Esophagus muscularis mucosa (tissue), 4 donors: Measurements from ENCODE around the gene KLHL24. TPM values are rescaled to one million over a fixed set of nuclear protein-coding genes. Genes with fewer than 3 reads are reported as not detected.
A peak's percentile ranks its signal among the peaks of the same experiment; 100 is the strongest.
"Not testable (repeated sequence)": the region's sequence is repeated elsewhere in the genome, so short reads cannot be mapped to it uniquely, and the experiment has no call there.

Source experiments
- DNase-seq: peaks from one replicate; pipeline ENCODE4 v3.0.0-alpha.2; 2017; ENCODE audit errors: extremely low spot score
- H3K27ac ChIP-seq, 4 donors: fragments of 200-600 bp; sonication (generic); replicated peaks in 1 of 4; 1 replicate in 3 of 4; 2 replicates in 1 of 4; pipeline ENCODE4 v1.5.1; 2016 to 2019; ENCODE audit warnings: mild to moderate bottlenecking in 1 of 4
- H3K27me3 ChIP-seq, 4 donors: fragments of 200-600 bp; sonication (generic); one replicate each; pipeline versions ENCODE4 v1.5.1 to v1.6.0; 2016 to 2019
- H3K36me3 ChIP-seq, 4 donors: fragments of 200-600 bp; sonication (generic); one replicate each; pipeline ENCODE4 v1.5.1; 2016 to 2019
- H3K4me1 ChIP-seq, 4 donors: fragments of 200-600 bp; sonication (generic); one replicate each; pipeline ENCODE4 v1.5.1; 2016 to 2019
- H3K4me3 ChIP-seq, 4 donors: fragments of 200-600 bp; sonication (generic); 1 replicate in 2 of 4; 2 replicates in 2 of 4; pipeline ENCODE4 v1.5.1; 2016 to 2019; ENCODE audit warnings: mild to moderate bottlenecking in 4 of 4, moderate library complexity in 1 of 4
- H3K9me3 ChIP-seq, 4 donors: fragments of 200-600 bp; sonication (generic); 1 replicate in 3 of 4; 2 replicates in 1 of 4; pipeline ENCODE4 v1.5.1; 2016 to 2019
- CTCF ChIP-seq, 3 experiments: fragments of 200-600 bp in 2 of 3; fragments of 450-650 bp in 1 of 3; sonication (generic) in 2 of 3; IDR thresholded peaks; one replicate each; pipeline ENCODE4 v1.5.1; 2017 to 2019; ENCODE audit warnings: antibody characterized with exemption in 3 of 3, mild to moderate bottlenecking in 2 of 3, moderate library complexity in 1 of 3
- EP300 ChIP-seq: sonication (generic); formaldehyde crosslinking; IDR thresholded peaks from one replicate; pipeline ENCODE4 v1.6.1; 2017; ENCODE audit warnings: antibody characterized with exemption
- POLR2A ChIP-seq: fragments of 450-650 bp; IDR thresholded peaks from one replicate; pipeline ENCODE4 v1.6.1; 2017; ENCODE audit warnings: antibody characterized with exemption, moderate library complexity, mild to moderate bottlenecking, low read depth
- POLR2AphosphoS5 ChIP-seq, 2 donors: sonication (generic); formaldehyde crosslinking; IDR thresholded peaks; one replicate each; pipeline ENCODE4 v1.6.1; 2017; ENCODE audit warnings: antibody characterized with exemption in 2 of 2
- WGBS: methylation state at CpG from one replicate; pipeline ENCODE4 v1.1.5; 2018; 5-methylcytosine and 5-hydroxymethylcytosine counted together
- intact Hi-C: fragments of 100-400 bp; cut with DNase I; formaldehyde crosslinking; loops from one replicate; pipeline ENCODE4 v1.15.1; 2023
- total RNA-seq, 4 donors: library from RNA; depleted of rRNA; stranded (reverse); fragments of >200 nt; gene quantifications; one replicate each; pipeline versions ENCODE4 v1.1.0 to v1.2.1, GENCODE V29; 2016

Gene KLHL24
- total RNA-seq, 4 donors from 2014 or later = 87.5 to 166 (median 123) TPM

GRCh38 chr3:183664913-183665381 lies 29.5 kb downstream of the KLHL24 start:
- H3K36me3 ChIP-seq = peaks cover 24 to 78% (median 43%) of the 10 kb centered on the region in 4 donors
- peak overlapping the region; percentile 65 to 78 (median 68) for H3K27ac ChIP-seq
- intact Hi-C loops = loop anchor here (5.0 kb wide), 1 partner anchor 32 kb away; the partner anchor contains the start of gene YEATS2
- no peak overlapping the region for H3K4me3 ChIP-seq
- H3K9me3 ChIP-seq = no peaks in the 10 kb centered on the region
- DNase-seq = no peak
- H3K4me1 ChIP-seq = peaks cover 12 to 50% (median 40%) of the 10 kb centered on the region in 4 donors
- 46% methylated on average over 3 of the region's 3 CpGs for WGBS
- no peaks in the 10 kb centered on the region for H3K27me3 ChIP-seq
- TF ChIP-seq EP300 (no peak), POLR2AphosphoS5 (IDR thresholded peaks at IDR 0.05) (no peak), CTCF (IDR thresholded peaks at IDR 0.05) (no peak), POLR2A (no peak)

GRCh38 chr3:183680061-183680460 lies 44.6 kb downstream of the KLHL24 start:
- 97% methylated on average over 3 of the region's 3 CpGs for WGBS
- Histone ChIP-seq H3K27me3 (no peaks in the 10 kb centered on the region), H3K27ac (no peak overlapping the region), H3K9me3 (no peaks in the 10 kb centered on the region), H3K4me3 (no peak overlapping the region), H3K4me1 (no peaks in the 10 kb centered on the region), H3K36me3 (peaks cover 12 to 63% (median 40%) of the 10 kb centered on the region in 4 donors)
- TF ChIP-seq POLR2A = no peak
- TF ChIP-seq POLR2AphosphoS5 (IDR thresholded peaks at IDR 0.05) = no peak
- no peak for TF ChIP-seq EP300
- intact Hi-C loops = no loop called here
- DNase-seq = no peak

GRCh38 chr3:183687705-183688104 lies 52.3 kb downstream of the KLHL24 start:
- TF ChIP-seq POLR2A (no peak), EP300 (no peak), POLR2AphosphoS5 (IDR thresholded peaks at IDR 0.05) (no peak), CTCF (IDR thresholded peaks at IDR 0.05) (no peak)
- H3K36me3 ChIP-seq = peaks cover 0 to 4% (median 3%) of the 10 kb centered on the region in 4 donors
- H3K4me1 ChIP-seq = no peaks in the 10 kb centered on the region
- H3K27me3 ChIP-seq = no peaks in the 10 kb centered on the region
- H3K9me3 ChIP-seq = no peaks in the 10 kb centered on the region
- no peak overlapping the region for H3K4me3 ChIP-seq
- no peak overlapping the region for H3K27ac ChIP-seq
- no peak for DNase-seq
- intact Hi-C loops = no loop called here
- WGBS = 91% methylated on average over 6 of the region's 6 CpGs

- WGBS = 82% methylated on average over 3 of the region's 3 CpGs
- intact Hi-C loops = no loop called here
- Histone ChIP-seq H3K36me3 (no peaks in the 10 kb centered on the region), H3K27me3 (no peaks in the 10 kb centered on the region), H3K4me3 (no peak overlapping the region), H3K9me3 (no peaks in the 10 kb centered on the region), H3K4me1 (no peaks in the 10 kb centered on the region), H3K27ac (no peak overlapping the region)
- TF ChIP-seq POLR2A (no peak), POLR2AphosphoS5 (IDR thresholded peaks at IDR 0.05) (no peak), CTCF (IDR thresholded peaks at IDR 0.05) (no peak), EP300 (no peak)
- no peak for DNase-seq
Measured at GRCh38 chr3:183688874-183689273, 53.5 kb downstream of the KLHL24 start.

- WGBS = 96% methylated on average over 5 of the region's 5 CpGs
- DNase-seq, H3K27me3 ChIP-seq, H3K4me3 ChIP-seq, H3K27ac ChIP-seq, H3K9me3 ChIP-seq, H3K4me1 ChIP-seq, H3K36me3 ChIP-seq, intact Hi-C loops: not testable (repeated sequence)
Measured at GRCh38 chr3:183689621-183690020, 54.2 kb downstream of the KLHL24 start.

- WGBS = 95% methylated on average over 11 of the region's 11 CpGs
- no peak overlapping the region for H3K4me3 ChIP-seq
- H3K27me3 ChIP-seq = no peaks in the 10 kb centered on the region
- H3K4me1 ChIP-seq = no peaks in the 10 kb centered on the region
- no peak for TF ChIP-seq POLR2A
- TF ChIP-seq POLR2AphosphoS5 (IDR thresholded peaks at IDR 0.05) = no peak
- TF ChIP-seq EP300 = no peak
- TF ChIP-seq CTCF (IDR thresholded peaks at IDR 0.05) = no peak
- no peaks in the 10 kb centered on the region for H3K9me3 ChIP-seq
- DNase-seq = no peak
- no peak overlapping the region for H3K27ac ChIP-seq
- no peaks in the 10 kb centered on the region for H3K36me3 ChIP-seq
- intact Hi-C loops = no loop called here
Measured at GRCh38 chr3:183690402-183690995, 55.1 kb downstream of the KLHL24 start.
